SIG-M5 treated with dmso at 0.1 percent for 504 hours (cell line): ENCODE measurements around the gene LMOD1.
"Not testable (repeated sequence)": the region's sequence is repeated elsewhere in the genome, so short reads cannot be mapped to it uniquely, and the experiment has no call there.

Experiments used
- DNase-seq: peaks from one replicate; lab custom pipeline; 2025; ENCODE audit not compliant: unreplicated experiment; lab: John Stamatoyannopoulos, UW

Gene LMOD1

DNA sequence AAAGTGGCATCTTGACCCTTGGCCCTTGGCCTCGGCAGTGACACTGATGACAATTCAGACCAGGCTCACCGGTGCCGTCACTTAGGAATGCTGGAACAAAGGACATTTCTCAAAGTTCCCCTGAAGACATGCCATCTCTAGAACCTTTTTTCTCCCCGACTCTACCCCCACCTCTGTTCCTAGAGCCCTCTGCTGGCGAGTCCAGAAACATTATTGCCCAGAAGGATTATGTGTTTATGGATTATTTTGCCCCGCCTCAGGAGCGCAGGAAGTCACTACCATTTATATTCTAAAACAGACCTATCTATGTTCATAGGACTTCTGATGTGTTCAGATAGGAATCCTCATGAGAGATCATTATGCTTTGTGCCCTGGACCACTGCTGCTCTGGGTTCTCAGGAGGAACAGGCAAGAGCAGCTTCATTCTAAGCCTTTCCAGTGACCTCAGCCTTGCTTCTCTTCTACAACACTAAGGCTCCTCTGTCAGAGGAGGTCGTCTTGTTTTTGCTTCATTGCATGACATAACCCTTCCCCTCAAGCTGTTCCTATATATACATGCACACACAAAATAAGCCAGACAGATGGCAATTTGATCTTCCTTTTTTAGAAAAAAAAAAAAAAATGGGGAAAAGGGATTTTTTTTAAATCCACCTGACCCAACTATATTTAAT lies 70.1 kb downstream of the LMOD1 start:
- DNase-seq, result peak; percentile 34

DNA sequence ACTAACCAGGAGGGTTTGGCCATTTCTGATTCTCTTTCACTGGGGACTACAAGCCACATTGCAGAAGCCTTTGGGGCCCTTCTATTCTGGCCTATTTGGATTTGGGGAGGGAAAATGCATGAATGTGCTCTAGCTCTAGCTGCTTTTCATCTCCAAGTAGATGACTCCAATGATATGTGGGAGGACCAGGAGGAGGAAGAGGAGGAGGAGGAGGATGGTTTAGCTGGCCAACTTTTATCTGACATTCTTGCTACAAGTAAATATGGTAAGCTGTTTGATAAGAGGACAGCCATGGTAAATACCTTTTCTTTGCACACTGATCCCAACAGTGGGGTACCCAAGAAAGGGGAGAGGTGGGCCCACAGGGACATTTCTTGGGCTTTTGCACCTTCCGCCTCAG lies 71.7 kb downstream of the LMOD1 start:
- DNase-seq, result no peak

DNA sequence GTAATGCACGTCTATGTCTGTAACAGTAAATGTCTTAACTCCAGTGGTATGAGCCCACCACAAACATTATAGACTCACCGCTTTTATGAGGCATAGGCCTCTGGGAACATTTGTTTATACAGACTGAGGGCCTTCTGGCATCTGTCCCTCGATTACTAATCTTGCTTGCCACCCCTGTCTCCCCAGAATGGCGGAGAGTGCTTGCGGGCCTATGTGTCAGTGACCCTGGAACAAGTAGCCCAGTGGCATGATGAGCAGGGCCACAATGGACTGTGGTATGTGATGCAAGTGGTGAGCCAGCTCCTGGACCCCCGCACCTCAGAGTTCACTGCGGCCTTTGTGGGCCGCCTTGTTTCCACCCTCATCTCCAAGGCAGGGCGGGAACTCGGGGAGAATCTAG lies 76.0 kb downstream of the LMOD1 start:
- DNase-seq, result no peak

DNA sequence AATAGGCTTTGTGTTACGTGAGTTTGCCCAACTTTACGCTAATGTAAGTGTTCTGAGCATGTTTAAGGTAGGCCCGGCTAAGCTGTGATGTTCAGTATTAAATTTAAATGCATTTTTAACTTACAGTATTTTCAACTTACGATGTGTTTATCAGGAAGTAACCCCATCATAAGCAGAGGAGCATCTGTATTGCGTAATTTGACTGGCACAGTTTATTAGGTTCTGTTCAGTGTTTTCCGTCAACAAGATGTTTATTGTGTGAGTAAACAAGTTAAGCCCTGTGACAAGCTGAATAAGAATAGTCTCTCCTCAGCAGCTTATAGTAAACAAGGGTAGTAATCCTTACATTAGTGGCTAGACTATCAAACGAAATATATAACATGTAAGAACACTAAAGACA lies 84.9 kb downstream of the LMOD1 start:
- no peak for DNase-seq

DNA sequence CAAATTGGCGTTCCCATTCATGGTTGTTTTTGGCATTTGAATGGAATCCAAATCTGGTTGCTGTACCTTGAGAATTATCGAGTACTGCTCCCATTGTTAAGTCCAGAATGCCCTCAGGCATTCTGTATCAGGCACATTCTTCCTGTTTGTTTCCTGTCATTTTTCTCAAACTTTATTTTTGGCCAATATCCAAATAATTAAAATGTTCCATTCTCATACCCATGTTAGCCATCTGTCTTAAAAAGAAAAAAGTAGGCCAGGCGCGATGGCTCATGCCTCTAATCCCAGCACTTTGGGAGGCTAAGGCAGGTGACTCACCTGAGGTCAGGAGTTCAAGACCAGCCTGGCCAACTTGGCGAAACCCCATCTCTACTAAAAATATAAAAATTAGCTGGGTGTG lies 86.9 kb downstream of the LMOD1 start:
- no peak for DNase-seq

DNA sequence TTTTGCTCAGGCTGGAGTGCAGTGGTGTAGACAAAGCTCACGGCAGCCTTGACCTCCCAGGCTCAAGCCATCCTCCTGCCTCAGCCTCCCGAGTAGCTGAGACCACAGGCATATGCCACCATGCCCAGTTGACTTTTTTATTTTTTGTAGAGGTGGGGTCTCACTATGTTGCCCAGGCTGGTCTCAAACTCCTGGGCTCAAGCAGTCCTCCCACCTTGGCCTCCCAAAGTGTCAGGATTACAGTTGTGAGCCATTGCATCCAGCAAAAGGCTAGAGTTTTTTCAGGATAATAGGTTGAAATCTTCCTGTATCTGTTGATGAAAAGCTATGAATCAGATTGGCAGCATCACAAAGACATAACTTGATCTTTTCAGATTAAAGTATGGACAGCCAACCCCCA lies 89.6 kb downstream of the LMOD1 start:
- not testable (repeated sequence) for DNase-seq

DNA sequence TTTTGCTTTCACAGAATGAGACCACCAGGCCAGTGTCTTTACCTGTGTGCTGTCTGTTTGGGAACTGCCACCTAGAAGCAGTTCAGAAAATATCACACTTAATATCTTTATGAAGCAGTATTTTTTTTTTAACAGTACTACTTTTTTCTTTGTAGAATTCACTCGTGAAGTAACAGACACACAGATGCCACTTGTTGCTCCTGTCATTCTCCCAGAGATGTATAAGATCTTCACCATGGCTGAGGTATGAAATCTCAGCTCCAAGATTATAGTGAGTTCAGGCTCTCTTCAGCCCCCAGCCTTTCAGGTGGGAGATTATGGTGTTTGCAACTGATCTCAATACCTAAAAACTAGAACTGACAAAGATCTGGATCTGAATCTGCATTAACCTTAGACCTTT lies 94.4 kb downstream of the LMOD1 start:
- no peak for DNase-seq

DNA sequence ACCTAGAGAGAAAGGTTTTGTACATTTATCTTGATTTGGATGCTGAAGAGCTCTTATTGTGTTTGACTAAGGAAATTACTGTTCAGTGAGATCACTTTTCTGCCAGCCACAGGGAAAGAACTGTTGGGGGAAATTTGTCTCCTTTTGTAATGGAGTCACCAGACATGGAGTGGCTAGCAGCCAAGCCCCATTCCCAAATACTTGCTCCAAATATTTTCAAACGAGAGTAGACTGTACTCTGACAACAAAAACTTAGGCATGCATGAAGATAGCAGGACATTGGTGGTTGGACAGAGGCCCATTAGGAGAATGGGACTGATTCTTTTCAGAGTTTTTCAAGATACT lies 96.3 kb downstream of the LMOD1 start:
- DNase-seq, result no peak

DNA sequence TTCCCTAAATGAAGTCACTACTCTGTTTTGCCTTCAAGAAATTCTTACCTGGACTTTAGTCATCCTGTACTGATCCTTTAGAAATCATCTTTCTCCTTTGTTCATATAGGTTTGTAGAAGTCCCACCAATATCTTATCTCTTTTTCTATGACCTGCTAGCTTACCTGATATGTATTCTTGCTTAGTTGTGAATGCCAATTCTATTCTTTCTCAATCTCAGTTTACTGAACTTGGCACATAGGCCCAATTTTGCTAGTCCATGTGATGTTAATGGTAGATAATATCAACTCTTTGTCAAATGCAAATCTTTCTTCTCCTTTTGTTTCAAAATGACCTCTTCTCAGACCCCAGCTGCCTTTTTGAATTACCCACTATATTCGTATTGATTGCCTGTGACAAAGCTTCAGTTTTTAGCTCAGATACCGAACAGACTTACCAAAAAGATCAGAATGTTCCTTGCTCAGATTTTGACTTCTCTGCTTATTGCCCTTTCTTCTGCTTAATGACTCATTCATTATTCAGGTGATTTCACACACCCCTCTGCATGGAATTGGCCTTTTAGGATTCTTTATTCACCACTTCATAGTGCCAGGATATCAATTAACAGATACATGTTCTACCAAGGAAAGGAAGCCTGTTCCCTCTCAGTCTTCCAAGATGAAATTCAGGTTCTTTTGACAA lies 96.8 kb downstream of the LMOD1 start:
- no peak for DNase-seq

DNA sequence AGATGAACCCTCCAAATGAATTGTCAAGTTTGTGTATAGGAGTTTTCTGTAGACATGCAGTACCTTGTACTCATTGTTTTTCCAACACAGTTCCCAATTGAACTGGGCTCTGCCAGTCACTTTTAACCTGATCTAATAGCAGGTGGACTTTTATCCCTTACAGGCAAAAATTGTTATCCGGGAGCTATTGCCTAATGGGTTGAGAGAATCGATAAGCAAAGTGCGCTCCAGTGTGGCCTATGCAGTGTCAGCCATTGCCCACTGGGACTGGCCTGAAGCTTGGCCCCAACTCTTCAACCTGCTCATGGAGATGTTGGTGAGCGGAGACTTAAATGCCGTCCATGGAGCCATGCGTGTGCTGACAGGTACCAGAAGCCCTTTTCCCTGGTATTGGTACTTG lies 98.1 kb downstream of the LMOD1 start:
- no peak for DNase-seq

DNA sequence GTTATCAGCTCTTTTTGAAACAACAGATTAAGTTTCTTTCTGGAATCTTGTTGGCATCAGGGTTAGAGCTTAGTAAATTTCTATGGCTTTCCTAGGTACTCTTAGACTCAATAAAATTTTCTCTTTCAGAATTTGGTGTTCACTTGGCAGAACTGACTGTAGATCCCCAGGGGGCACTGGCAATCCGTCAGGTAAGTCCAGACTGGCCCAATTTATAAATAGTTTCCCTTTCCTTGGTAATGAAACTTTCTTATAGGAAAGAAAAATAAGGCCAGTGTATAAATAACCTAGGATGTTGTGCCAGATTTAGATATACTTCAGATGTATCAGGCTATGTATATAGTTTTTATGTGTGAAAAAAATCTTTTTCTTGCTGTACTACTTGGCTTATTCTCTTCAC lies 99.2 kb downstream of the LMOD1 start:
- DNase-seq, result no peak
